Pancreas (tissue), 10 donors: Measurements from ENCODE around the gene MEGF11. TPM values are rescaled to one million over a fixed set of nuclear protein-coding genes. Genes with fewer than 3 reads are reported as not detected.
A peak's percentile ranks its signal among the peaks of the same experiment; 100 is the strongest.

Experiments
- ATAC-seq, 4 donors: fragments of 200-7000 bp; cut with Tn5 transposase; one replicate each; pipeline versions ENCODE4 v1.8.0 to v1.9.1; 2020; ENCODE audit warnings: mild to moderate bottlenecking in 4 of 4, moderate library complexity in 4 of 4
- DNase-seq, 6 donors: peaks; one replicate each; pipeline ENCODE4 v3.0.0-alpha.2; 2020
- FAIRE-seq: peaks from 2 replicates; lab custom pipeline; 2012; peaks lifted over from hg19 to GRCh38; lab: Jason Lieb, UNC
- H3K27ac ChIP-seq, 4 donors: fragments of 200-600 bp; sonication (generic); 1 replicate in 3 of 4; 2 replicates in 1 of 4; pipeline versions ENCODE4 v1.5.0 to v1.8.0; 2020
- H3K27me3 ChIP-seq, 4 donors: fragments of 200-600 bp; one replicate each; pipeline ENCODE4 v1.8.0; 2021
- H3K36me3 ChIP-seq, 3 donors: fragments of 200-600 bp; sonication (generic) in 1 of 3; one replicate each; pipeline versions ENCODE4 v1.5.0 to v1.8.0; 2020 to 2021
- H3K4me1 ChIP-seq, 3 donors: fragments of 200-600 bp; one replicate each; pipeline ENCODE4 v1.8.0; 2021
- H3K4me3 ChIP-seq, 4 donors: fragments of 200-600 bp; sonication (generic) in 2 of 4; one replicate each; pipeline versions ENCODE4 v1.5.0 to v1.8.0; 2020 to 2021
- H3K9me3 ChIP-seq, 4 donors: fragments of 200-600 bp; one replicate each; pipeline ENCODE4 v1.8.0; 2021
- CTCF ChIP-seq, 4 donors: fragments of 200-600 bp; sonication (generic) in 3 of 4; IDR thresholded peaks; one replicate each; pipeline versions ENCODE4 v1.5.0 to v1.8.0; 2021; ENCODE audit warnings: antibody characterized with exemption in 4 of 4
- WGBS, 2 donors: extraction: QIAGEN DNeasy Blood & Tissue Kit; methylation state at CpG; one replicate each; pipeline ENCODE4 v1.1.7; 2013; 5-methylcytosine and 5-hydroxymethylcytosine counted together
- intact Hi-C, 3 donors: fragments of 100-400 bp; cut with DNase I; formaldehyde crosslinking; loops; one replicate each; pipeline versions ENCODE4 v1.11.1 to v1.14.2; 2022
- polyA plus RNA-seq, 2 donors: library from polyadenylated mRNA; stranded (reverse); fragments of 200-250 nt; gene quantifications; one replicate each; pipeline ENCODE4 v1.2.3, GENCODE V29; 2013
- total RNA-seq, 6 donors: library from RNA; stranded (reverse); fragmentation: NEBNext Ultra II Directional in 4 of 6; extraction: Animal tissue kit (Norgen Biotek cat#: 25700) in 4 of 6; gene quantifications; one replicate each; pipeline versions ENCODE4 v1.2.1 to v1.2.4, GENCODE V29; 2021 to 2023
- donor health status: healthy with polysubstance abuse.
- donor health status: DM: no; HTN: no; CAD: no; lungs with moderate emphysema.
- donor health status: DM: no; HTN: no; CAD: no.
- donor health status: control.
- donor health status: control.
- donor health status: Bipolar disorder and iron deficiency.
- donor health status: DM: yes; HTN: yes; CAD: no.
- donor health status: DM: no; HTN: no; CAD: no.
- donor health status: DM: no; HTN: no; CAD: no.
- donor health status: DM: yes; HTN: yes; CAD: no.

The MEGF11 gene
- total and polyA plus RNA-seq, 8 donors: 0.19 to 0.87 (median 0.37) TPM

DNA sequence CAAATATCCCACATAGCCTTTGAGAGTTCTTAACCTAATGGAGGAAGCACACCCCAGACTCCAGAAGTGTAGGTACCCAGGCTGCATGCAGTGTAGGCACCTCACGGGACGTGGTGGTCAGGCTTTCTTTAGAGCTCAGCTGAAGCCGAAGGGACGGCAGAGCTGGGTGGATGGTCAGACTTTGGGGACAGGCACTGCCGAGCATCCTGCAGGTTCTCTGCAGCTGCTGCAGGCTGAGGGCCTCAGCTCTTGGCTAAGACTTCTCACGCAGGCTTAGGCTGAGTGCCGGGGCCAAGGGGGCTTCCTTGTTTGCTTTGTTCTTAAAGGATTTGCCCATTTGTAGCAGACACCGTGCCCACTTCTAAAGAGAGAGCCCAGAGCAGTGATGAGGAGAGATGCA, 207.2 kb downstream of the MEGF11 start:
- no peak overlapping the region for H3K27ac ChIP-seq
- no peaks in the 10 kb centered on the region for H3K9me3 ChIP-seq
- no peaks in the 10 kb centered on the region for H3K36me3 ChIP-seq
- TF ChIP-seq CTCF (IDR thresholded peaks at IDR 0.05): no peak
- peaks cover 0 to 3% (median 0%) of the 10 kb centered on the region in 3 donors for H3K4me1 ChIP-seq
- FAIRE-seq (no peak), DNase-seq (no peak), ATAC-seq (no peak)
- 84 to 85% methylated on average over 8 of the region's 8 CpGs for WGBS, 2 donors
- intact Hi-C loops: no loop called here
- H3K27me3 ChIP-seq: no peaks in the 10 kb centered on the region
- H3K4me3 ChIP-seq: no peak overlapping the region

DNA sequence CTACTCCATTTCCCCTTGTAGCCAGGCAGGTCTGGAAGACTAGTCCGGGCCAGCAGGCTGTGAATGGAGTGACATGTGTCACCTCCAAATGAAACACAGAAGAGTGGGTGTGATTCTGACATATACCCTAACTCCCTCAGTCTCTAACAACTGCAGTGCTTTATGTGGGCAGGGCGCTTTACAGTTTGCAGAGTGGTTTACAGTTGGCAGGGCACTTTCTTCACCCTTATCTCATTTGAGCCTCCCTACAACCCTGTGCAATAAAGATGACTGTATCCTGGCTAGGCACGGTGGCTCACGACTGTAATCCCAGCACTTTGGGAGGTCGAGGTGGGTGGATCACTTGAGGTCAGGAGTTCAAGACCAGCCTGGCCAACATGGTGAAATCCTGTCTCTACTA, 208.0 kb downstream of the MEGF11 start:
- TF ChIP-seq CTCF (IDR thresholded peaks at IDR 0.05): no peak
- DNase-seq (no peak), FAIRE-seq (no peak), ATAC-seq (no peak)
- 86 to 88% methylated on average over 5 of the region's 5 CpGs for WGBS, 2 donors
- H3K4me1 ChIP-seq: peaks cover 0 to 3% (median 0%) of the 10 kb centered on the region in 3 donors
- no peaks in the 10 kb centered on the region for H3K9me3 ChIP-seq
- H3K27ac ChIP-seq: no peak overlapping the region
- intact Hi-C loops: no loop called here
- no peaks in the 10 kb centered on the region for H3K36me3 ChIP-seq
- H3K4me3 ChIP-seq: no peak overlapping the region
- H3K27me3 ChIP-seq: no peaks in the 10 kb centered on the region

- no peak overlapping the region for H3K4me3 ChIP-seq
- H3K36me3 ChIP-seq: no peaks in the 10 kb centered on the region
- no peak for TF ChIP-seq CTCF (IDR thresholded peaks at IDR 0.05)
- intact Hi-C loops: no loop called here
- DNase-seq (no peak), ATAC-seq (no peak), FAIRE-seq (no peak)
- no peaks in the 10 kb centered on the region for H3K9me3 ChIP-seq
- no peak overlapping the region for H3K27ac ChIP-seq
- H3K4me1 ChIP-seq: peaks cover 0 to 3% (median 0%) of the 10 kb centered on the region in 3 donors
- 96% methylated on average over 3 of the region's 3 CpGs for WGBS, 2 donors
- no peaks in the 10 kb centered on the region for H3K27me3 ChIP-seq
These were observed 208.7 kb downstream of the MEGF11 start for GRCh38 chr15:66044837-66045236.

GRCh38 chr15:66043264-66043663, 210.3 kb downstream of the MEGF11 start:
- Histone ChIP-seq H3K9me3 (no peaks in the 10 kb centered on the region), H3K4me1 (peaks cover 0 to 3% (median 0%) of the 10 kb centered on the region in 3 donors), H3K27me3 (no peaks in the 10 kb centered on the region), H3K27ac (peak overlapping the region in 3 of 4 donors; percentile 52 to 62 (median 60)), H3K4me3 (no peak overlapping the region), H3K36me3 (no peaks in the 10 kb centered on the region)
- WGBS, 2 donors: 17 to 29% methylated on average over 8 of the region's 8 CpGs
- ATAC-seq: peak; percentile 87 to 91 (median 89)
- no peak for TF ChIP-seq CTCF (IDR thresholded peaks at IDR 0.05)
- intact Hi-C loops: no loop called here
- no peak for FAIRE-seq
- DNase-seq: peak; percentile 46 to 84 (median 62)

DNA sequence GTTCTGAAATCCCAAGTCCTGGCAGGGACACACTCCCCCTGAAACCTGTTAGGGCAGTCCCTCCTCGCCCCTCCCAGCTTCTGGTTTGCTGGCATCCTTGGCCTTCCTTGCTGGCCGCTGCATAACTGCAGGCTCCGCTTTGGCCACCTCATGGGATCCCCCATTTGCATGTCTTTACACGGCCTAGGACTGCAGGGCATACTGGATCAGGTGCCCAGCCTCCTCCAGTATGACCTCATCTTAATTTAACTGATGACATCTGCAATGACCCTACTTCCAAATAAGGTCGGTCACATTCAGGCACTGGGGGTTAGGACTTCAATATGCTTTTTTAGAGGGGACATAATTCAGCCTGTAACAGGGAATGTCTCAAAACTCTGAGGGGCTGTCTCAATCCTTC, 210.9 kb downstream of the MEGF11 start:
- FAIRE-seq: no peak
- H3K4me3 ChIP-seq: no peak overlapping the region
- WGBS, 2 donors: 62 to 63% methylated on average over 5 of the region's 5 CpGs
- peak; percentile 63 to 70 (median 67) for ATAC-seq
- no peak for TF ChIP-seq CTCF (IDR thresholded peaks at IDR 0.05)
- H3K4me1 ChIP-seq: peaks cover 0 to 3% (median 0%) of the 10 kb centered on the region in 3 donors
- H3K27ac ChIP-seq: peak overlapping the region in 3 of 4 donors; percentile 52 to 62 (median 60)
- no peaks in the 10 kb centered on the region for H3K36me3 ChIP-seq
- DNase-seq: peak in 3 of 6 donors; percentile 33 to 60 (median 52)
- H3K27me3 ChIP-seq: no peaks in the 10 kb centered on the region
- intact Hi-C loops: no loop called here
- no peaks in the 10 kb centered on the region for H3K9me3 ChIP-seq
